Mesendoderm (in vitro differentiated cells): ENCODE results near the gene RNF208.

Experiments
- DNase-seq: peaks from one replicate; pipeline ENCODE4 v3.0.0; 2013
- H2AK5ac ChIP-seq: 2 replicates; pipeline ENCODE4 v1.6.1; 2013; ENCODE audit warnings: low read length, inconsistent platforms
- H2BK120ac ChIP-seq: 2 replicates; pipeline ENCODE4 v1.6.1; 2013; ENCODE audit warnings: low read depth, mild to moderate bottlenecking, low read length, moderate library complexity, mixed read lengths
- H2BK15ac ChIP-seq: replicated peaks from 2 replicates; pipeline ENCODE4 v1.6.1; 2013; ENCODE audit warnings: low read depth, mild to moderate bottlenecking, moderate library complexity
- H2BK5ac ChIP-seq: 2 replicates; pipeline ENCODE4 v1.6.1; 2013; ENCODE audit warnings: low read length, inconsistent platforms
- H3K18ac ChIP-seq: 2 replicates; pipeline ENCODE4 v1.6.1; 2013; ENCODE audit warnings: mild to moderate bottlenecking, low read length, mixed read lengths
- H3K23ac ChIP-seq: one replicate; pipeline ENCODE4 v1.6.1; 2013; ENCODE audit warnings: low read length
- H3K27ac ChIP-seq: 2 replicates; pipeline ENCODE4 v1.5.1; 2013; ENCODE audit warnings: low read depth, mild to moderate bottlenecking, inconsistent platforms, low read length, moderate library complexity
- H3K27me3 ChIP-seq: 2 replicates; pipeline ENCODE4 v1.6.1; 2013; ENCODE audit warnings: low read length, control low read depth, mild to moderate bottlenecking, inconsistent platforms; ENCODE audit not compliant: insufficient read depth, poor library complexity
- H3K36me3 ChIP-seq: 2 replicates; pipeline ENCODE4 v1.6.1; 2013; ENCODE audit warnings: low read length, inconsistent platforms; ENCODE audit not compliant: control insufficient read depth, insufficient read depth
- H3K4ac ChIP-seq: one replicate; pipeline ENCODE4 v1.6.1; 2013; ENCODE audit warnings: low read depth, mild to moderate bottlenecking, low read length, moderate library complexity
- H3K4me1 ChIP-seq: 2 replicates; pipeline ENCODE4 v1.6.1; 2013; ENCODE audit warnings: low read depth, low read length, inconsistent platforms; ENCODE audit not compliant: control insufficient read depth
- H3K4me2 ChIP-seq: 2 replicates; pipeline ENCODE4 v1.6.1; 2013; ENCODE audit warnings: low read length
- H3K4me3 ChIP-seq: 2 replicates; pipeline ENCODE4 v1.5.1; 2013; ENCODE audit warnings: mild to moderate bottlenecking, low read length
- H3K56ac ChIP-seq: one replicate; pipeline ENCODE4 v1.6.1; 2013; ENCODE audit warnings: low read length
- H3K79me1 ChIP-seq: 2 replicates; pipeline ENCODE4 v1.6.1; 2013; ENCODE audit warnings: low read length, inconsistent platforms
- H3K79me2 ChIP-seq: 2 replicates; pipeline ENCODE4 v1.6.1; 2013; ENCODE audit warnings: mild to moderate bottlenecking, low read length; ENCODE audit not compliant: control insufficient read depth, insufficient read depth
- H3K9ac ChIP-seq: 2 replicates; pipeline ENCODE4 v1.6.1; 2013; ENCODE audit warnings: low read length, inconsistent platforms
- H4K5ac ChIP-seq: one replicate; pipeline ENCODE4 v1.6.1; 2013; ENCODE audit warnings: low read length
- H4K8ac ChIP-seq: one replicate; pipeline ENCODE4 v1.6.1; 2013; ENCODE audit warnings: low read depth, mild to moderate bottlenecking, control low read depth, low read length, moderate library complexity
- WGBS: extraction: QIAGEN DNeasy Blood & Tissue Kit; methylation state at CpG from one replicate; pipeline ENCODE4 v1.1.7; 2013; ENCODE audit warnings: low lambda C conversion rate, missing lambda C conversion rate; ENCODE audit not compliant: insufficient coverage; ENCODE audit errors: extremely low coverage; 5-methylcytosine and 5-hydroxymethylcytosine counted together

RNF208 gene

GRCh38 chr9:137190315-137190856, 31.7 kb downstream of the RNF208 start:
- Histone ChIP-seq H3K79me1 (peaks cover 19% of the 10 kb centered on the region), H2BK120ac (no peak overlapping the region), H3K9ac (no peak overlapping the region), H4K5ac (no peak overlapping the region), H3K23ac (no peak overlapping the region), H4K8ac (no peak overlapping the region), H3K56ac (no peak overlapping the region), H3K27me3 (no peaks in the 10 kb centered on the region), H3K36me3 (no peaks in the 10 kb centered on the region), H3K4ac (no peak overlapping the region), H3K4me1 (peaks cover 3% of the 10 kb centered on the region), H3K4me2 (no peak overlapping the region), H2BK15ac (no peak overlapping the region), H3K4me3 (no peak overlapping the region), H3K27ac (no peak overlapping the region), H2AK5ac (no peak overlapping the region), H3K79me2 (peaks cover 16% of the 10 kb centered on the region), H2BK5ac (no peak overlapping the region), H3K18ac (no peak overlapping the region)
- WGBS, result no CpG with 5 or more reads among the region's 9 CpGs
- no peak for DNase-seq

GRCh38 chr9:137189297-137190295, 32.4 kb downstream of the RNF208 start:
- no peak overlapping the region for H2BK15ac ChIP-seq
- peak overlapping the region; percentile 84 for H3K9ac ChIP-seq
- H3K4me2 ChIP-seq, result peak overlapping the region; percentile 75
- H2AK5ac ChIP-seq, result no peak overlapping the region
- peaks cover 16% of the 10 kb centered on the region for H3K79me2 ChIP-seq
- H3K23ac ChIP-seq, result peak overlapping the region; percentile 66
- H3K79me1 ChIP-seq, result peaks cover 19% of the 10 kb centered on the region
- no peak overlapping the region for H3K18ac ChIP-seq
- H4K5ac ChIP-seq, result no peak overlapping the region
- peaks cover 3% of the 10 kb centered on the region for H3K4me1 ChIP-seq
- H3K4ac ChIP-seq, result no peak overlapping the region
- no peak for DNase-seq
- H3K27ac ChIP-seq, result peak overlapping the region; percentile 74
- H4K8ac ChIP-seq, result no peak overlapping the region
- H3K4me3 ChIP-seq, result peak overlapping the region; percentile 69
- no peak overlapping the region for H2BK120ac ChIP-seq
- no peaks in the 10 kb centered on the region for H3K36me3 ChIP-seq
- H3K56ac ChIP-seq, result peak overlapping the region; percentile 98
- H3K27me3 ChIP-seq, result no peaks in the 10 kb centered on the region
- no peak overlapping the region for H2BK5ac ChIP-seq
- WGBS, result no CpG with 5 or more reads among the region's 23 CpGs

GRCh38 chr9:137188490-137189296, 33.3 kb downstream of the RNF208 start, which contains the start of the genes ANAPC2 and SSNA1:
Gene ANAPC2, minus strand, starts transcription at chr9:137188560. Its CDS starts 28 bp downstream, at chr9:137188532.
Gene SSNA1, plus strand, starts transcription at chr9:137188676. Its CDS starts 51 bp downstream, at chr9:137188727.
- peak within 1 kb of the TSS; percentile 84 for H3K9ac ChIP-seq
- no peaks in the 10 kb centered on the region for H3K36me3 ChIP-seq
- H2AK5ac ChIP-seq, result no peak within 1 kb of the TSS
- no peak within 1 kb of the TSS for H2BK15ac ChIP-seq
- H2BK120ac ChIP-seq, result no peak within 1 kb of the TSS
- peak within 1 kb of the TSS; percentile 74 for H3K27ac ChIP-seq
- WGBS, result no CpG with 5 or more reads among the region's 98 CpGs
- no peaks in the 10 kb centered on the region for H3K27me3 ChIP-seq
- H3K79me1 ChIP-seq, result peaks cover 19% of the 10 kb centered on the region
- peak within 1 kb of the TSS; percentile 25 for H3K18ac ChIP-seq
- H3K4me2 ChIP-seq, result peak within 1 kb of the TSS; percentile 75
- H3K4me3 ChIP-seq, result peak within 1 kb of the TSS; percentile 78
- no peak within 1 kb of the TSS for H3K4ac ChIP-seq
- DNase-seq, result peak; percentile 94
- H3K4me1 ChIP-seq, result peaks cover 3% of the 10 kb centered on the region
- peak within 1 kb of the TSS; percentile 98 for H3K56ac ChIP-seq
- no peak within 1 kb of the TSS for H4K8ac ChIP-seq
- H3K23ac ChIP-seq, result peak within 1 kb of the TSS; percentile 66
- peak within 1 kb of the TSS; percentile 59 for H2BK5ac ChIP-seq
- H3K79me2 ChIP-seq, result peaks cover 16% of the 10 kb centered on the region
- no peak within 1 kb of the TSS for H4K5ac ChIP-seq

- H3K23ac ChIP-seq, result no peak overlapping the region
- H3K27ac ChIP-seq, result no peak overlapping the region
- peak overlapping the region; percentile 90 for H3K56ac ChIP-seq
- H3K18ac ChIP-seq, result no peak overlapping the region
- no peak overlapping the region for H2BK5ac ChIP-seq
- peaks cover 16% of the 10 kb centered on the region for H3K79me2 ChIP-seq
- peak overlapping the region; percentile 81 for H3K9ac ChIP-seq
- no peak overlapping the region for H2AK5ac ChIP-seq
- H2BK120ac ChIP-seq, result no peak overlapping the region
- H3K79me1 ChIP-seq, result peaks cover 19% of the 10 kb centered on the region
- H4K5ac ChIP-seq, result no peak overlapping the region
- H3K27me3 ChIP-seq, result no peaks in the 10 kb centered on the region
- H3K36me3 ChIP-seq, result no peaks in the 10 kb centered on the region
- H3K4me1 ChIP-seq, result peaks cover 3% of the 10 kb centered on the region
- no peak for DNase-seq
- H3K4me2 ChIP-seq, result peak overlapping the region; percentile 68
- WGBS, result no CpG with 5 or more reads among the region's 31 CpGs
- H2BK15ac ChIP-seq, result no peak overlapping the region
- H4K8ac ChIP-seq, result no peak overlapping the region
- no peak overlapping the region for H3K4ac ChIP-seq
- peak overlapping the region; percentile 78 for H3K4me3 ChIP-seq
Measured at GRCh38 chr9:137188086-137188489, 34.0 kb downstream of the RNF208 start.

- H2BK120ac ChIP-seq, result no peak overlapping the region
- no peak overlapping the region for H3K18ac ChIP-seq
- no peak overlapping the region for H3K4me3 ChIP-seq
- H3K27ac ChIP-seq, result no peak overlapping the region
- H4K8ac ChIP-seq, result no peak overlapping the region
- no peak overlapping the region for H3K4ac ChIP-seq
- H3K56ac ChIP-seq, result no peak overlapping the region
- DNase-seq, result no peak
- H2BK15ac ChIP-seq, result no peak overlapping the region
- H2BK5ac ChIP-seq, result no peak overlapping the region
- H3K9ac ChIP-seq, result peak overlapping the region; percentile 81
- H2AK5ac ChIP-seq, result no peak overlapping the region
- peak overlapping the region; percentile 68 for H3K4me2 ChIP-seq
- H3K79me1 ChIP-seq, result peaks cover 19% of the 10 kb centered on the region
- H3K4me1 ChIP-seq, result peaks cover 3% of the 10 kb centered on the region
- H4K5ac ChIP-seq, result no peak overlapping the region
- no peaks in the 10 kb centered on the region for H3K27me3 ChIP-seq
- no CpG with 5 or more reads among the region's 15 CpGs for WGBS
- no peak overlapping the region for H3K23ac ChIP-seq
- no peaks in the 10 kb centered on the region for H3K36me3 ChIP-seq
- H3K79me2 ChIP-seq, result peaks cover 16% of the 10 kb centered on the region
Measured at GRCh38 chr9:137187386-137187785, 34.7 kb downstream of the RNF208 start.
